IPS DF 6.9 (cell line): Measurements from ENCODE around the gene LPCAT1.

Experiments used
- DNase-seq: peaks from one replicate; pipeline ENCODE4 v3.0.0-alpha.2; 2013; ENCODE audit warnings: low read depth, low spot score
- H3K27ac ChIP-seq: one replicate; pipeline ENCODE4 v1.5.1; 2013; ENCODE audit warnings: low read length, control low read depth
- H3K27me3 ChIP-seq: 2 replicates; pipeline ENCODE4 v1.6.1; 2013; ENCODE audit warnings: mild to moderate bottlenecking, low read length; ENCODE audit not compliant: control insufficient read depth, insufficient read depth
- H3K36me3 ChIP-seq: 2 replicates; pipeline ENCODE4 v1.6.1; 2013; ENCODE audit warnings: low read length; ENCODE audit not compliant: control insufficient read depth, insufficient read depth
- H3K4me1 ChIP-seq: 2 replicates; pipeline ENCODE4 v1.6.1; 2013; ENCODE audit warnings: low read length; ENCODE audit not compliant: control insufficient read depth, insufficient read depth
- H3K4me3 ChIP-seq: 2 replicates; pipeline ENCODE4 v1.5.1; 2013; ENCODE audit warnings: mild to moderate bottlenecking, low read length
- H3K9me3 ChIP-seq: 2 replicates; pipeline ENCODE4 v1.6.1; 2013; ENCODE audit warnings: low read length, inconsistent platforms; ENCODE audit not compliant: control insufficient read depth, insufficient read depth
- WGBS: extraction: QIAGEN DNeasy Blood & Tissue Kit; methylation state at CpG from one replicate; pipeline ENCODE4 v1.1.7; 2013; ENCODE audit warnings: mixed read lengths, missing lambda C conversion rate; ENCODE audit not compliant: insufficient read length, insufficient coverage; 5-methylcytosine and 5-hydroxymethylcytosine counted together

LPCAT1 gene

DNA sequence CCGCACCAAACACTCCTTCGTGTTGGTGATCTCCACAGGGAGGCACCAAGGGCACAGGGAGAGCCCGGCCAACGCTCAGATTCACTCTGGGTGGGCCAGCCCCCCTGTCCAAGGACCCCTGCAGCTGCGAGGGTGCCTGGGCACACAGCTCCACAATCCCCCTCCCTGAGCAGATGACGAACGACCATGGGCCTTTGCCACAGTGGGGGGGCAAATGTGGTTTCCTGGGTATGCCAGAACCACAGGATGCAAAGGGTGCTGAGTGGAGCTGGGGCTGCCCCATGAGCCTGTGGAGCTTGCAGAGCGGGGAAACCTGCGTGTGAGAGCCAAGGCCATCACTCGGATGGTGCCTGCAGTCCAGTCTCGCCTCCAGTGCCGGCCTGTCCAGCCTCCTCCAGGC, 31.0 kb downstream of the LPCAT1 start:
- H3K27me3 ChIP-seq, result no peaks in the 10 kb centered on the region
- no peaks in the 10 kb centered on the region for H3K4me1 ChIP-seq
- H3K9me3 ChIP-seq, result no peaks in the 10 kb centered on the region
- H3K4me3 ChIP-seq, result no peak overlapping the region
- no peak overlapping the region for H3K27ac ChIP-seq
- H3K36me3 ChIP-seq, result peaks cover 55% of the 10 kb centered on the region
- no peak for DNase-seq
- no CpG with 5 or more reads among the region's 12 CpGs for WGBS

DNA sequence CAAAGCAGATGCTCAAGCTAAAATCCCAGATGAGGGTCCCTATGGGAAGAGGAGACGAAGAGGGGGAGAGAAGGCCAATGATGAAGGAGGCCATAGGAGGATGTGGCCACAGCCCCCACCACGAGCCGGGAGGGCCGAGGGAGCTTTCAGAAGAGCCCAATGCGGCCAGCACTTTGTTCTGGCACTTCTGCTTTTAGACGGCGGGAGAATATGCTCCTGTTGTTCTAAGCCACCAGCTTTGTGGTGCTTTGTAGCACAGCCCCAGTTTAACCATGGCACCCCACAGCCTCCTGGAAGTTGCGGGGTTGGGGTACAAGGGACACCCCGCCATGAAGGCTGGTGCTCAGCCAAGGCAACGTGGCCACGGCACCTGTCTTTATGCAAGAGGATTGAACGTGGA, 33.4 kb downstream of the LPCAT1 start:
- no peak for DNase-seq
- H3K4me3 ChIP-seq, result no peak overlapping the region
- H3K9me3 ChIP-seq, result no peaks in the 10 kb centered on the region
- no peaks in the 10 kb centered on the region for H3K4me1 ChIP-seq
- peaks cover 69% of the 10 kb centered on the region for H3K36me3 ChIP-seq
- no CpG with 5 or more reads among the region's 12 CpGs for WGBS
- no peaks in the 10 kb centered on the region for H3K27me3 ChIP-seq
- no peak overlapping the region for H3K27ac ChIP-seq

DNA sequence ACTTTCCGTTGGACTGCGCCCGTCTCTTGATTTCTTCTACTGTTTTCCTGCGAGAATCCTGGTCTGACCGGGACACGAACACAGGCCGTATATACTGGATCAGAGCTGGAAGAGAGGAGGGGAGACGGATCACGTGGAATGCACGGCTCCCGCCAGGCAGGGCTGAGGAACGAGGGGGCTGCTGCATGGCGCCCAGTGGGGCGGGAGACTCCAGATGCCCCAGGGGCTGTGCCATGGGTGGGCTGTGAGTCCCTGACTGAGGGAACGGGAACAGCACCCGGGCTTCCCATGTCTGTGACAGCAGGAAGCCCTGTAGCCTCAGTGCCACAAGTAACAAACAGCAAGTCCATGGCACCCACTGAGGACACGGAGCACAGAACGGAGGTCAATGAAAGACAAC, 34.0 kb downstream of the LPCAT1 start:
- H3K36me3 ChIP-seq, result peaks cover 68% of the 10 kb centered on the region
- no peak overlapping the region for H3K27ac ChIP-seq
- no peaks in the 10 kb centered on the region for H3K4me1 ChIP-seq

DNA sequence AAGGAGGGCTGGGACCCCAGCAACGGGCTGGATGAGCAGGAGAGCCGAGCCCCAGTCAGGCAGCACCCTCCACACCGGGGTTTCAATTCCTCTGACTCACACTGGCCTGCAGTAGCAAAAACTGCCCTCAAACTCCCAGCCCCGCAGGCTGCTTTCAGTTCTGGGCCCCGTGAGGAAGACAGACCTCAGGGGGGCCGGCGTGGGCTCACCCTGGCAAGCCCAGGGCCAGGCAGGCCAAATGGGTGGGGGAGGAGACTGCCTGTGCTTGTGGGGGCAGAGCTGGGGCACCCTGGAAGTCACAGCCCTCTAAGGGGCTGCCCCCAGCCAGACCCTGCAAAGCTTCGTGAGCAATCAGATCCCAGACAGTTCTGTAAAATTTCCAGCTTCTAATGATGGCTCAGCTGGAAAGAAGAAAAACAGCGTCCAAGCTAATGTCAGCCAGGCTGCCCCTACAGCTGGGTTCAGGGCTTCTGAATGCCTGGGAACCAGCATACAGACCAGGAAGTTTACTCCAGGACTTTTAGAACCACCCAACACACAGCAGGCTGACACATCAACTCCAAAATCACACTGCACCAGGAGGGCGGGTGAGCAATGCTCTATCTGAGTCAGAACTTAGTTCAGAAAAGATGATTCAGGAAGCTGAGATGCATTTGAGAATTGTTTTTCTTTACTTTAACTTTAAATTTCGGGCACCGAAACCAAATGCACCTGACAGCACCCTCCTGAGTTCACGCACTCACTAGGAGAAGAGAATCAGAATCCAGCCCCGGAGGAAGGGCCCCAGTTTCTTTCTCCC, 34.7 kb downstream of the LPCAT1 start:
- no peaks in the 10 kb centered on the region for H3K9me3 ChIP-seq
- WGBS, result no CpG with 5 or more reads among the region's 14 CpGs

More for the DNA sequence above, 34.0 kb downstream of the LPCAT1 start:
- H3K4me3 ChIP-seq, result no peak overlapping the region
- no peaks in the 10 kb centered on the region for H3K9me3 ChIP-seq
- no peak for DNase-seq
- WGBS, result no CpG with 5 or more reads among the region's 18 CpGs
- H3K27me3 ChIP-seq, result no peaks in the 10 kb centered on the region

DNA sequence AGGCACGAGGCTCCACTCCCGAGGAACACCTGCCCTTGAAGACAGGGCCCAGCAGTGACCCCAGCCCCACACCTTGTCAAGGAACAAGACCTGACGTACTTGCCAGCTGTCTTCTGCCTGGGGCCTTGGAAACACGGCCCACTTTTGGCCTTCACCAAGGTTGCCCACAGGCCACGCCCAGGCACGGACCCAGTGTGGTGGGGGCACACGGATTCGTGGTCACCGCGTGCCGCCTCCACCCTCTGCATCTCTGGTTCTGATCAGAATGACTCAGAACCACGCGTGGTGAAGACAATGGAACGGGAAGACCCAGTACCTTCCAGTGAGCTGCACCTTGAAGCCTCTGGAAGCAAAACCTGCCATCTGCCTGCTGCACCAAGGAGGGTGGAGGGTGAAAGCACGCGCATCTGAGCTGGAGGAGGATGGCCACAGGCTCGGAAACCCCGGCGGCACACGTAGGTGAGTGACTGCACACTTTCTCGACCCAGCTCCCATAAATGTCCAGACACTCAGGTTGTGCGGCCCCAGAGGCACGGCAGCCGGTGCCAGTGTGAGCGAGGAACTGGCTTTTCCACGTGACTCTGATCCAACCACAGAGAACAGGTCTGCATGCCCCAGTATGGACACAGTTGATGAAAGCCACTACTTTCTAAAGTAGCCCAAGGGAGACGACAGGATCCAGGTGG, 36.5 kb downstream of the LPCAT1 start:
- H3K27ac ChIP-seq, result no peak overlapping the region
- H3K4me3 ChIP-seq, result no peak overlapping the region
- H3K4me1 ChIP-seq, result no peaks in the 10 kb centered on the region
- DNase-seq, result no peak
- no peaks in the 10 kb centered on the region for H3K9me3 ChIP-seq
- peaks cover 56% of the 10 kb centered on the region for H3K36me3 ChIP-seq
- no peaks in the 10 kb centered on the region for H3K27me3 ChIP-seq
- no CpG with 5 or more reads among the region's 27 CpGs for WGBS

More for the DNA sequence above, 34.7 kb downstream of the LPCAT1 start:
- Histone ChIP-seq H3K27me3 (no peaks in the 10 kb centered on the region), H3K36me3 (peaks cover 66% of the 10 kb centered on the region), H3K4me1 (no peaks in the 10 kb centered on the region), H3K4me3 (no peak overlapping the region), H3K27ac (no peak overlapping the region)
- DNase-seq, result no peak

DNA sequence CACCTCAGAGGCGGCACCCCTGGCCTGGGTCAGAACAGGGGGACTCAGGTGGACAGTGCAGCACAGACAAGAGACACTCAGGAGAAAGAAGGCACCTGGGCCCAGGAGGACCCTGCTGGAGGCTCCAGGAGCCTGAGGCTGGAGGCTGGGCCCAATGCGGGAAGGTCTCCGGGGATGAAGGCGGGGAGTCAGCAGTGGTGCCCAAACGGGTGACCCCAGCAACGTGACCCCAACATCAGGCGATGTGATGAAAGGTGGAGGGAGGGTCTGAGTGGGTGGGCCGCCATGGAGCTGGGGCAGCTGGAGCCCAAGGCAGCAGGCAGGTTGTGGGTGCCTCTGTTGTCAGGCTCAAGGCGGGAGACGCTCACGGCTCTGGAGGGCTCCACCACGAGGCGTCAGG, 37.5 kb downstream of the LPCAT1 start:
- H3K4me3 ChIP-seq, result no peak overlapping the region
- no peak for DNase-seq
- H3K27me3 ChIP-seq, result no peaks in the 10 kb centered on the region
- no CpG with 5 or more reads among the region's 13 CpGs for WGBS
- H3K27ac ChIP-seq, result no peak overlapping the region
- no peaks in the 10 kb centered on the region for H3K9me3 ChIP-seq
- no peaks in the 10 kb centered on the region for H3K4me1 ChIP-seq
- H3K36me3 ChIP-seq, result peaks cover 51% of the 10 kb centered on the region

DNA sequence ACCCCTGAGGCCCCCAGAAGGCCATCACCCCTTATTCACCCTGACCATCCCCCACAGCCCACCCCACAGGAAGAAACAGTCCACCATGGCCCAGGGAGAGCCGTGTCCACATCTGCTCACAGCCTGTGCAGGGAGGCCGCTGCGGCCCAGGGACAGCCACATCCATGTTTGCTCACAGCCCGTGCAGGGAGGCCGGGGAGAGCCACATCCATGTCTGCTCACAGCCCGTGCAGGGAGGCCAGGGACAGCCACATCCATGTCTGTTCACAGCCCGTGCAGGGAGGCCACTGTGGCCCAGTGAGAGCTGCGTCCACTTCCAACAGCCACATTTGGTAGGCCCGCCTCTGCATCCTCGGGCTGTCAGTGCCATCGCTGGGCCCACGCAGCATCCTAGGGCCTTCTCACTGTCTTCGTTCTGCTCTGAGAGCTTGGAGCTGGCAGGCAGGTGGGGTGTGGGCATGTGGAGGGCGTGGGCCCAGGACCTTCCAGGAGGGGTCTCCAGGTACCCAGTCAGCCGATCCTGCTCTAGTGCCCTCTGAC, 38.1 kb downstream of the LPCAT1 start:
- Histone ChIP-seq H3K9me3 (no peaks in the 10 kb centered on the region), H3K27ac (no peak overlapping the region), H3K36me3 (peaks cover 49% of the 10 kb centered on the region), H3K4me3 (no peak overlapping the region), H3K4me1 (no peaks in the 10 kb centered on the region), H3K27me3 (no peaks in the 10 kb centered on the region)
- no CpG with 5 or more reads among the region's 15 CpGs for WGBS
- no peak for DNase-seq

DNA sequence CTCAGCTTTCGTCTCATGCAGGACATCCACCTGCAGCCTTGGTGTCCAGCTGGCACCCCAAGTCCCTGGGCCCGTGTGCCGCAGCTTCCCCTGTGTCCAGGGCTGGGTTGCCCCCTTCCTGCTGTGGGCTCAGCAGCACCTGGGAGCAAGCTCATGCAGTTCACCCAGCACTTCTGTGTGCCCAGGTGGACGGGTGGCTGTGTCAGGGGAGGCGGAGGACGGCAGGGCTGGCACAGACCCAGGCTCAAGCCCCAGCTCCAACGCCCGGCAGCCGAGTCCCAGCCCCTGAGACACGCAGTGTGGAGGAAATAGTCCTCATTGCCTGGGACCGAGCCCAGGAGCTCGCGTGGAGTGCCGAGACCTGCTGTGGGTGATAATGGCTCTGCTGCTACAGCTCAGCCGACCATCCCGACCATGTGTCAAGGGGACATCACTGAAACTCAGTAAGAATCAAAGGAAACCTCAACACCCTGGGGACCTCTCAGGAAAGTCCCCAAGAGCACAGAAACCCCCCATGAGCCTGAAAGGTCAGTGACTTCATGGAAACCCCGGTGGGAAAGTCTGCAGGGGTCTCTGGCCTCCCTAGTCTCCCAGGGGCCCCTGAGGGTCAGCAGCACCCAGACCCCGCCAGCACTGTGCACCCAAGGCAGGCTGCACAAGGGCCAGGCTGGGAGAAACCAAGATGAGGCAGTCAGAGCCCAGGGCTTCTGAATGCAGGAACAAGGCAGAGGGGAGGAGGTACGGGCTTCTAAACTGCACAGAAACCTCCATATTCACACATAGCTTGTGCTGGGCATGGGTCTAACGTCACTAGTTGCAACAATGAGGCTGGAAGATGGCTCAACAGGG, 38.8 kb downstream of the LPCAT1 start:
- H3K4me3 ChIP-seq, result no peak overlapping the region
- no peak for DNase-seq
- H3K36me3 ChIP-seq, result peaks cover 45% of the 10 kb centered on the region
- no peaks in the 10 kb centered on the region for H3K27me3 ChIP-seq
- H3K9me3 ChIP-seq, result no peaks in the 10 kb centered on the region
- no peak overlapping the region for H3K27ac ChIP-seq
- no peaks in the 10 kb centered on the region for H3K4me1 ChIP-seq
- no CpG with 5 or more reads among the region's 20 CpGs for WGBS

DNA sequence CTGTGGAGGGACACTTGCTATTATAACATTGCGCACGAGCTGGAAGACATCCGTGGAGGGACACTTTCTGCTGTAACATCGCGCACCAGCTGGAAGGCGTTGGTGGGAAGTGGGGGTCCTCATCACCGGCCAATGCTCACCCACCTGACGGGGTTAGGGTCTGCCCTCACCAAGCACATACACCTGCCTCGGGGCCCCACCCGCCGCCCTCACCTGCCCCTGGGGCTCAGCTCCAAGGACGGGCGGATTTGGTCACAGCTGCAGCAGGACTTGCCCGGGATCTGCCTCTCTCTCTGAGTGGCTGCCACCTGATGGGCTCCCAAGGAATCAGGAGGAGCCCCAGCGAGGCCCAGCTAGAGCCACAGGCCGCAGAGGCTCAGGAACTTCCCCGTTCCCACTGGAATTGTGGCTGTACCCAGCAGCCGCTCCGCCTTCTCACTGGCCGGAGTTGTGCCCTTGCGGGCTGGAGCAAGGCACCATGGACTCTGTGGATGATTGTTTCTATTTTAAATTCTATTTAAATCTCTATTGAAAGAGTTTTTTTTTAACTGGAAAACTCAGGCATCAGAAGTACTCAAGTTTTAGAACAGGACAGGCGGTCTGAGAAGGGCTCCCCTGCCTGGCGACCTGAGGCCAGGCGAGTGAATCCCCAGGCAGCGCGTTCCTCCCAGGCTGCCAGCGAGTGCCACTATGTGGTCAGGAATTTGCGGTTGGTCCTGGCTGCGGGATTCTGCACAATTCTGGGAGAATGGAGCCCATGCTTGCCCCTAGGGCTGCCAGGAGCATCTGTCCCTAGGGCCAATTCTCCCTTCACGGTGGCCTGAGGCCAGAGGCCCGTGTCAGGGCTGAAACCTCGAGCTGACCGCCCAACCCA, 39.7 kb downstream of the LPCAT1 start:
- DNase-seq, result no peak
- H3K36me3 ChIP-seq, result peaks cover 44% of the 10 kb centered on the region
- H3K4me3 ChIP-seq, result no peak overlapping the region
- no peaks in the 10 kb centered on the region for H3K27me3 ChIP-seq
- WGBS, result no CpG with 5 or more reads among the region's 33 CpGs
- no peaks in the 10 kb centered on the region for H3K4me1 ChIP-seq
- H3K27ac ChIP-seq, result no peak overlapping the region
- H3K9me3 ChIP-seq, result no peaks in the 10 kb centered on the region
